ENCODE results near the gene ARID3A. TPM values are rescaled to one million over a fixed set of nuclear protein-coding genes. Genes with fewer than 3 reads are reported as not detected.
A peak's percentile ranks its signal among the peaks of the same experiment; 100 is the strongest.

Gene ARID3A
- polyA plus RNA-seq, 1 donor from 2014 or later = 4.2 TPM

DNA sequence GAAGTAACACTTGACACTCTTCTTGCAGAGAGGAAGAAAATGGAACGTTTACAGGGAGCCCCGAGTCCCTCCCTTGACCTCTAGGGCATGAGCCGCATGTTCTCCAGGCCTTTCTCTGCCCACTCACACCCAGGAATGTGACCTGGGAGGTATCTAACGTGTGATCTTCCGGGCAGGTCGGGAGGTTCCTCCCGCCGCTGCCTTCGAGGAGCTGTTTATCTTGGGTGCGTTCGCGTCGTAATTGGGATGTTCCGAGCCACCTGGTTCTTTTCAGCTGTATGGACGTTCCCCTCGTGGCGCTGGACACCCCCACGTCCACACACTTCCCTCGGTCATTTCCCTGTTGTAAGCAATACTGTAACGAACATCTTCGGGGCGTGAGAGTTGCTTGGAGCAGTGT is 13.6 kb downstream of the ARID3A start:
- peaks cover 6% of the 10 kb centered on the region for H3K36me3 Mint-ChIP-seq
- H3K4me3 Mint-ChIP-seq = peak overlapping the region in 3 of 4 donors; percentile 32 to 84 (median 47)
- peak overlapping the region in 2 of 3 donors; percentile 63 to 87 for H3K27ac Mint-ChIP-seq
- H3K27me3 Mint-ChIP-seq = no peaks in the 10 kb centered on the region
- H3K9me3 Mint-ChIP-seq = peaks cover 0 to 2% (median 0%) of the 10 kb centered on the region in 3 donors
- H3K4me1 Mint-ChIP-seq = peaks cover 11 to 23% (median 23%) of the 10 kb centered on the region in 3 donors

DNA sequence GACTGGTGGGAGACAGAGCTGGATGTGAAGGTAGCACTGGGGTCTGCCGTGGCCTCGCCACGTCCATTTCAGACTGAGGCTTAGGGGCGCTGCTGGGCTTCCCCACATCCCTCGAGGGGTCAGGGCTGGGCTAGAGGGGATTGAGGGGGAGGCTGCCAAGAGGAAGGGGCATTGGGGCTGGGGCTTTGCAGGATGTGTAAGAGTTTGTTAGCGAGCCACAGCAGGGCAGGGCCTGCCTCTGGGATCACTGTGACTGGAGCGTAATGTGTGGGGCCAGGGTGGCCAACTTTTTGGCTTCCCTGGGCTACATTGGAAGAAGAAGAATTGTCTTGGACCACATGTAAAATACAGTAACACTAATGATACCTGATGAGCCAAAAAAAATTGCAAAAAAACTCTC is 14.1 kb downstream of the ARID3A start:
- Mint-ChIP-seq H3K9me3 (peaks cover 0 to 2% (median 0%) of the 10 kb centered on the region in 3 donors), H3K4me1 (peaks cover 11 to 24% (median 23%) of the 10 kb centered on the region in 3 donors), H3K4me3 (peak overlapping the region; percentile 70 to 90 (median 83)), H3K36me3 (peaks cover 6% of the 10 kb centered on the region), H3K27me3 (no peaks in the 10 kb centered on the region), H3K27ac (peak overlapping the region; percentile 67 to 88 (median 87))

DNA sequence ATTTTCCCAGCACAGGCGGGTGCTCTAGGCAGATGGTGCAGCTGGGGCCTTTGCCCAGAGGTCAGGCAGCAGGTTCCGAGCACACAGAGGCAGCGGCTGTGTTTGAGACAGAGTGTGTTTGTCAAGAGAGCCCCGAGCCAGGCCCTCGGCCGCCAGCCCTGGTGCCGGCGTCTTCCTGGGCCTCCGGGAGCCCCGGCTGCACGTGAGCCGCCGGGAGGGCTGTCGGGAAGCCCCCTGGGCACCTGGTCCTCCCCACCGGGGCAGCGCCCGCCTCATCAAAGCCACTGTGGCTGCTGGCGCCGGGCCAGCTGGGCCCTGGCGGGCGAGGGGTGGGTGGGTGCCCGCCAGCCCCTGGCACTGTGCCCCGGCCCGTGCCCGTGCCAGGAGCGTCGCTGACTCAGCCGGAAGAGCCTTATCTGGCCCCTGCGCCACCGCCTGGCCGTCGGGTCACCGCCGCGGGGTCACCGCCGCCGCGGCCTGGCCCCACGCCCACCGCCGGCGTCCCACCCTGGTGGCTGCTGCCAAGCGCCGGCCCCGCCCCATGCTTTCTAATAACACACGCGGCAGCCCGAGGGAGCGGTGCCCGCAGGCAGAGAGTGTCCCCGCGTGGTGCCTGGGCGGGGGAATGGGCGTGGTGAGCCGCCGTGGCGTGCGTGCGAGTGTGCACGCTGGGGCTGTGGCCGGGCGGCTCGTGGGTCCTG is 14.9 kb downstream of the ARID3A start:
- Mint-ChIP-seq H3K36me3 (peaks cover 6% of the 10 kb centered on the region), H3K4me1 (peaks cover 11 to 27% (median 23%) of the 10 kb centered on the region in 3 donors), H3K27ac (peak overlapping the region; percentile 90 to 97 (median 95)), H3K27me3 (no peaks in the 10 kb centered on the region), H3K4me3 (peak overlapping the region; percentile 71 to 90 (median 85)), H3K9me3 (peaks cover 0 to 2% (median 0%) of the 10 kb centered on the region in 3 donors)

DNA sequence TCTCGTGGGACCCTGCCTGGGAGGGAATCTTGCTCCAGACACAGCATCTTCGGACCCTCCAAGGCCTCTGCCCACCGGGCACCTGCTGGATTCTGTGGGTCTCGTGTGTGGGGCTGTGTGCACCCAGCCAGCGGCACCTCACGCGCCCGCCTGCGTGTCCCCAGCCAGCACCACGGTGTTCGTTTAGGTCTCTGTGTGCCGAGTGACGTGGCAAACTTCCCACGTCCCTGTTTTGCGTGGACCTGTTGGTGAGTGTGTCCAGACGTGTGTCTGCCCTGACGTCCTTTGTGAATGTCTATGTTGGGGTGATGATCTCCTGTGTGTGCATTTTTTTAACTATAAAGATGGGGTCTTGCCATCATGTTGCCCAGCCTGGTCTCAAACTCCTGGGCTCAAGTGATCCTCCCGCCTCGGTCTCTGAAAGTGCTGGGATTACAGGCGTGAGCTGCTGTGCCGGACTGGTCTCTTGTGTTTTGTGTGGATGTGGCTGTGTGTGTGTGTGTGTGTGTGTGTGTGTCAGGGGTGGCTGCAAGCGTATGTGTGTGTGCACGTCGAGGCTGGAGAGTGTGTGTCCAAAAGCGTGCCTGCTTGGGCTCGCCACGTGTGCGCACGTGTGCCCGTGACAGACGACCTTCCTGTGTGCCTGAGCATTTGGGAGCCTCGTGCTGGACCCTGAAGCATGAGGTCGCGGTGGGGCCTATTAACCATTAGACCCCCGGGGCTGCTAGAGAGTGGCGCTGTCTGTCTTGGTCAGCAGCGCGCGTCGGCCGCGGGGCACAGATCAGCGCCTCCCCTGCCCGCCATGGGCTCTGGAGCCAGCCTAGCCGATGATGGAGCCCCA is 15.7 kb downstream of the ARID3A start:
- H3K4me3 Mint-ChIP-seq = peak overlapping the region; percentile 70 to 86 (median 78)
- H3K4me1 Mint-ChIP-seq = peaks cover 11 to 27% (median 23%) of the 10 kb centered on the region in 3 donors
- peak overlapping the region; percentile 90 to 97 (median 95) for H3K27ac Mint-ChIP-seq
- H3K9me3 Mint-ChIP-seq = peaks cover 0 to 2% (median 0%) of the 10 kb centered on the region in 3 donors
- no peaks in the 10 kb centered on the region for H3K27me3 Mint-ChIP-seq
- peaks cover 6% of the 10 kb centered on the region for H3K36me3 Mint-ChIP-seq

DNA sequence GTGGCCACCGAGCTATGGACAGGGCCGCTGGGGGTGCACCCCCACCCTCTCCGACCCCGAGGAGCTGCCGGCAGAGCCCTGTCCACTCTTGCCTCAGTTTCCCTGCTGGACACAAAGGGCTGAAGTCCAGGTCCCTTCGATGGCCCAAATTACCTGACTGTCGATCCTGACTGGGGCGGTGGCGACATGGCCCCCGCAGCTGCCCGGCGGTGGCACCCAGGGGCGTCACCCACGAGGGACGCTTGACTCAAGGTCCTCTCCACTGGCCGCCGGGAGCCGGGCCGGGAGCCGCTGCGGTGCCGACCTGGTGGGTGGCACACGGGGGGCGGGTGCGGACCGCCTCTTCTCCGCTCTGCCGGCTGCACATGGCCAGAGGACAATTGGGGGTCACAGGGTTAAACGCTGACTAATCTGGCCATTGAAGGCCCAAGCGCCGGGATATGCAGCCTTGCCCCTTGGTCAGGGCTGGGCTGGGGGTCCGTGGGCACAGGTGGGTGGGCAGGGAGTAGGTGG is 16.4 kb downstream of the ARID3A start:
- H3K4me1 Mint-ChIP-seq = peaks cover 16 to 28% (median 26%) of the 10 kb centered on the region in 3 donors
- peak overlapping the region in 1 of 4 donors; percentile 49 for H3K4me3 Mint-ChIP-seq
- H3K27me3 Mint-ChIP-seq = no peaks in the 10 kb centered on the region
- H3K27ac Mint-ChIP-seq = peak overlapping the region in 1 of 3 donors; percentile 90
- H3K36me3 Mint-ChIP-seq = peaks cover 6% of the 10 kb centered on the region
- H3K9me3 Mint-ChIP-seq = peaks cover 0 to 2% (median 0%) of the 10 kb centered on the region in 3 donors

DNA sequence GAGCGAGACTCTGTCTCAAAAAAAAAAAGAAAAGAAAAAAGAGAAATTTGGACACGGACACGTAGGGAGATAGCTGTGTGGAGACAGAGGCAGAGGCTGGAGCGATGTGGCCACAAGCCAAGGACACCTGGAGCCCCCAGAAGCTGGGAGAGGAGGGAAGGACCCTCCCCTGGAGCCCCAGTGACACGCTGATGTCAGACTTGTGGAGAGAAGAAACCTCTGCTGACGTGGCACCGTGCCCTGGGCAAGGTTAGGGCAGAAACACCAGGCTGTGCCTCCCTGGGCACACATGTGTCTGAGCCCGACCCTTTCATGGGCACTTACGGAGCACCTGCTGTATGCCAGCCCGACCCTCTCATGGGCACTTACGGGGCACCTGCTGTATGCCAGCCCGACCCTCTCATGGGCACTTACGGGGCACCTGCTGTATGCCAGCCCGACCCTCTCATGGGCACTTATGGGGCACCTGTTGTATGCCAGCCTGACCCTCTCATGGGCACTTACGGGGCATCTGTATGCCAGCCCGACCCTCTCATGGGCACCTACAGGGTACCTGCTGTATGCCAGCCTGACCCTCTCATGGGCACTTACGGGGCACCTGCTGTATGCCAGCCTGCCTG is 17.8 kb downstream of the ARID3A start:
- H3K27me3 Mint-ChIP-seq = no peaks in the 10 kb centered on the region
- peak overlapping the region in 1 of 4 donors; percentile 68 for H3K4me3 Mint-ChIP-seq
- H3K4me1 Mint-ChIP-seq = peaks cover 21 to 35% (median 31%) of the 10 kb centered on the region in 3 donors
- H3K9me3 Mint-ChIP-seq = no peaks in the 10 kb centered on the region
- H3K27ac Mint-ChIP-seq = peak overlapping the region in 2 of 3 donors; percentile 55 to 99
- no peaks in the 10 kb centered on the region for H3K36me3 Mint-ChIP-seq

DNA sequence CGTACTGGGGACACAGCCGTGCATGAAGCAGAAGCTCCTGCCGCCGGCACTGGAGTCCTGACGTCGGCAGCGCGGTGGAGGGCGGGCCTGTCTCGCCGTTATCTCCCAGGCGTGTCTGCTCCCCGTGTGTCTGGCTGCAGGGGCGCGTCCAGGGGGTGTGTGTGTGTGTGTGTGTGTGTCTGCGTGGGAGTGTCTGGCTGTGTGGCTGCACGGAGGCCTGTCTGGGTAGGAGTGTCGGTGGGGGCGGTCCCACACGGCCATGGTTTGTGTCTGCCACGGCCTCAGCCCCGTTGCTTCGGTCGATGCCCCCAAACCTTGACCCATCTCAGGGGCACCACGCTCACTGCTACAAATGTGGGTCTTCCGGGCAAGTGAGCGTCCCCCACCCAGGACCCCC is 18.3 kb downstream of the ARID3A start:
- Mint-ChIP-seq H3K27ac (peak overlapping the region; percentile 55 to 99 (median 86)), H3K4me1 (peaks cover 21 to 35% (median 31%) of the 10 kb centered on the region in 3 donors), H3K9me3 (no peaks in the 10 kb centered on the region), H3K27me3 (no peaks in the 10 kb centered on the region), H3K36me3 (no peaks in the 10 kb centered on the region), H3K4me3 (peak overlapping the region in 3 of 4 donors; percentile 48 to 72 (median 67))

DNA sequence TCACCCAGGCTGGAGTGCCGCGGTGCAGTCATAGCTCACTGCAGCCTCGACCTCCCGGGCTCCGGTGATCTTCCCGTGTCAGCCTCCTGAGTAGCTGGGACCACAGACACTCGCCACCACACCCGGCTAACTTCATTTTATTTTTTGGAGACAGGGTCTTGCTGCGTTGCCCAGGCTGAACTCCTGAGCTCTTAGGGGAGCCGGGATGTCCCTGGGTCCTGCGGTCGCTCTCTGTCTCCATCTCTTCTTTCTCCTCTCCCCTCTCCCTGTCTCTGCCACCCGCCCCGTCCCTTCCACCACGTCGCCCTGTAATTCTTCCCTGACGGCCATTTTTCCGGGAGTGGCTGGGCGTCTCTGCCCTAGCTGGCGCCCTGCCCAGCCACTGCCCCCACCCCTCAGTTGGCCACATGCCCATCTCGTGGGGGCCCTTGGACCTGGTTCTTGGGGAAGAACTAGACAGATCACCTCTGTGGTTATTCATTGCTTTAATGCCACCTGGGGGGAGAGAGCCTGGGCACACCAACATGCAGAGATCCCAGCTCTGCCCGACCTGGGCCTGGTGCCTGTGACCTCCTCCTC is 18.9 kb downstream of the ARID3A start:
- Mint-ChIP-seq H3K4me3 (peak overlapping the region in 2 of 4 donors; percentile 27 to 67), H3K36me3 (no peaks in the 10 kb centered on the region), H3K27me3 (no peaks in the 10 kb centered on the region), H3K9me3 (no peaks in the 10 kb centered on the region), H3K27ac (peak overlapping the region; percentile 55 to 99 (median 86)), H3K4me1 (peaks cover 21 to 33% (median 28%) of the 10 kb centered on the region in 3 donors)

DNA sequence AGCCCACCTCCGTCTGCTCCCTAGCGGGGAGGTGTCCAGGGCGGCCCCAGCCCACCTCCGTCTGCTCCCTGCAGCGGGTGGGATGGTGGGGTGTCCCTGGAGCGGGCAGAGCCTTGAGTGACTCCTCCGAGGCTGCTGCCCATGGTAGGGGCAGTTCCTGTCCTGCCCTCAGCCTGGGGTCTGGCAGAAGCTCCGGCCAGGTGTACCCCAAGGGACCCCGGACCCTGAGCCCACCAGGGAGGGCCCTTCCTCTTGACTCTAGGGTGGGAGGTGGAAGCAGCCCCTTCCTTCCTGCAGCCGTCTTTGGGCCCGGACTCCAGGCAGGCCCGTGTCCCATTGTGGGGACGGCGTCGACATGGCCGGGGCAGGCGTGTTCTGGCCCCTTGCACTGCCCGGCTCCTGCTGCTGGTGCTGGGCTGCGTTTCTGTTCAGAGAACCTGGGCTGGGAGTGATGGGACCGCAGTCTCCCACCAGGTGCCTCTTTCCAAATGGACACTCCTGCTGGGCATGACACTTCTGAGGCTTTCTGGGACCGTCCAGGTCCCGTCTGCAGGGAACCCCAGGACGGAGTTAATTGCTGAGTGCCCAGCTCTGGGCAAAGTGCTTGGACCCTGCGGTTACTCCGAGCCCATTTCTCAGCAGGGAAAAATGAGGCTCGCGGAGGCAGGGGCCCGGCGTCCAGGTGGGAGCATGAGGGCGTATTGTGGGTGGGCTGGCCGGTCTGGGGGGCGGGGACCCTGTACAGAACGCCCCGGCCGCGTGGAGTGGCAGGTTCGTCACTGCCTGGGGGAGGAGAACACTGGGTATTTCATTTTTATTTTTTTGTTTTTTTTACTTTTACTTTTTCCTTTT is 19.8 kb downstream of the ARID3A start:
- Mint-ChIP-seq H3K27ac (peak overlapping the region; percentile 55 to 99 (median 86)), H3K27me3 (no peaks in the 10 kb centered on the region), H3K4me1 (peaks cover 20 to 30% (median 26%) of the 10 kb centered on the region in 3 donors), H3K36me3 (no peaks in the 10 kb centered on the region), H3K9me3 (no peaks in the 10 kb centered on the region), H3K4me3 (peak overlapping the region in 1 of 4 donors; percentile 67)

DNA sequence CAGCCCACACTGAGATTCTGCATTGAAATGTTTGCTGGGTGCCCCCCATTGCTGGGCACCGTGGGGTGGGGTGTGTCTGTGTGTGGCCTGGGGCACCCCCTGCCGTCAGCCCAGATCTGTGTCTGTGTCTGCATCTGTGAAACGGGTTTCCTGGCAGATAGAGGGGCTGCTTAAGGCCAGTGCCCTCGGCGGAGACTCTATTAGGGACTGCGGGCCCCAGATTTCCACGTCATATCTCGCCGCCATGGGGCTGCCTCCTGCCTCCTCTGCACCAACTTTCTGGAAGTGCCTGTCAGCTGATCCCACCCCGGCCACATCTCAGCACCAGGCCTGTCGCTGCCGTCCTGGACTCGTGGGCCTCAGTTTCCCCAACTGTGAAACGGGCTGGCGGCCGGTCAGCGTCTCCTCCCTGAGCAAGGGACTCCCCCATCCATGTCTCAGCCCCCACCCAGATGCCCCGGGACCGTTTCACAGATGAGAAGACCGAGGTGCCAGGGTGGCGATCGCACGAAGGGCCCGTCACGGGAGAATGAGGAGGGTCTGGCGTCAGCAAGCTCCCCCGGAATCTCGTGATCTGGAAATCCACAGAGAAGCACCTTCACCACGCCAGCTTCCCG is 21.4 kb downstream of the ARID3A start:
- Mint-ChIP-seq H3K4me3 (peak overlapping the region; percentile 75 to 92 (median 90)), H3K36me3 (peaks cover 2% of the 10 kb centered on the region), H3K9me3 (no peaks in the 10 kb centered on the region), H3K27me3 (no peaks in the 10 kb centered on the region), H3K27ac (peak overlapping the region; percentile 98 to 99 (median 99)), H3K4me1 (peaks cover 26 to 37% (median 26%) of the 10 kb centered on the region in 3 donors)

DNA sequence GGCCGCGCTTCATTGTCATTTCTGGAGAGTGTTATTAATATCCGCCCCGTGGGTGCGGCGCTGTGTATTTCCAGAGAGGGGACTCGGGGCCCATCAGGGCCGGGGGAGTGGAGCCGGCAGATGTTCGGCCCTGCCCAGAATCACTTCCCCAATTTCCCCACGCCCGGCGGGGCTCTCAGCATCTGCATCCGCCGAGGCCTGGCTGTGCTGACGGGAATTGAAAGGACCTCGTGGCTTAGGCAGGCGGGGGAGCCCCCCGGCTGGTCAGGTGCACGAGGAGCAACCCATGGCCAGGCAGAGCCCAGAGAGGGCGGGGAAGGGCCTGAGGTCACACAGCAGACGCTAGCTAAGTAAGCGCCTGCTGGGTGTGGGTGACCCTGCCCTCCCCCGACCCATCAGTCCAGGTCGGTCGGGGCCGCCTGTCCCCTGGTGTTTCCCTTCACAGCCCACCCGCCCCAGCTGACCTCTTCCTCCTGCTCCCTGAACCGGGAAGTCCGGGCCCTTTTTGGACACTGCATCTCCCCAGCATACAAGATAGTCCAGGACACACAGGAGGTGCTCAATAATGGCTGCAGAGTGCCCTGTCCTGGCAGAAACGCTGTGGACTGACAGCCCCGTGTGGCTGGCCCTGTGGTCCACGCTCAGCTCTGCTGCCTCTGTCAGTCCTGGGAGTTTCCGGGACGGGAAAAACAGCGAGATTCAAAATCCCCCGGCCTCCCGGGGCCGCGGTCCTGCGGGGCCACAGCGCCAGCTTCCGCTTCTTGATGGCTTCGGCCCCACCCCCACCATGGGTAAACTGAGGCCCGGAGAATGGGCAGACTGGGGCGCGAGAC is 22.1 kb downstream of the ARID3A start:
- H3K27me3 Mint-ChIP-seq = no peaks in the 10 kb centered on the region
- H3K27ac Mint-ChIP-seq = peak overlapping the region; percentile 98 to 99 (median 99)
- H3K36me3 Mint-ChIP-seq = peaks cover 2% of the 10 kb centered on the region
- peak overlapping the region; percentile 75 to 92 (median 90) for H3K4me3 Mint-ChIP-seq
- H3K4me1 Mint-ChIP-seq = peaks cover 26 to 39% (median 27%) of the 10 kb centered on the region in 3 donors
- H3K9me3 Mint-ChIP-seq = no peaks in the 10 kb centered on the region

DNA sequence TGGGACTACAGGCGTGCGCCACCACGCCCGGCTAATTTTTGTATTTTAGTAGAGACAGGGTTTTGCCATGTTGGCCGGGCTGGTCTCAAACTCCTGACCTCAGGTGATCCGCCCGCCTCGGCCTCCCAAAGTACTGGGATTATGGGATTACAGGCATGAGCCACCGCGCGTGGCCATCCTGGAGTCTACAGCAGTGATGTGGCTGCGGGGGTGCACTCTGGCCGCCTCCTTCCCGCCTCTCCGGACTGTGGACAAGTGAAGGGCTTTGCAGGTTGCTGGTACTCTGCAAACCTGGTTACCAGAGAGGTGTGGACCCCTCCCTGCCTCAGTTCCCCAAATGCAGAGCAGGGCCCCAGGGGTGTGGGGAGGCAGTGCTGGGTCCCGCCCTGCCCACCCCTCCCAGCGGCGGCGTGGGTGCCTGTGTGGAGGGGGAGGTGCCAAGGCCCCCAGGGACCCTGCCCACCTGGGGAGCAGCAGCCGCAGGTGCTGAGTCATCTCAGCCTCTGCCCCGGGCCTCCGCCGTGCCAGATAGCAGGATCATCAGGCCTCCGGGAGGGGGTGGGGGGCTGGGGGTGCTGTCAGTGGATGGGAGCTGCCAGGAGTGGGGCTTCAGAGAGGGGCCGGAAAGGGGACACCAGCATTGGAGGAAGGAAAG is 23.1 kb downstream of the ARID3A start:
- peaks cover 2% of the 10 kb centered on the region for H3K36me3 Mint-ChIP-seq
- H3K4me1 Mint-ChIP-seq = peaks cover 26 to 42% (median 27%) of the 10 kb centered on the region in 3 donors
- H3K27ac Mint-ChIP-seq = peak overlapping the region; percentile 98 to 99 (median 99)
- no peaks in the 10 kb centered on the region for H3K9me3 Mint-ChIP-seq
- H3K4me3 Mint-ChIP-seq = peak overlapping the region in 3 of 4 donors; percentile 77 to 92 (median 78)
- no peaks in the 10 kb centered on the region for H3K27me3 Mint-ChIP-seq
